Upper lobe of left lung (tissue), 6 donors: ENCODE results near the gene KLF7. TPM values are rescaled to one million over a fixed set of nuclear protein-coding genes. Genes with fewer than 3 reads are reported as not detected.
A peak's percentile ranks its signal among the peaks of the same experiment; 100 is the strongest.

Experiments used
- ATAC-seq, 2 donors: fragments of 200-7000 bp; cut with Tn5 transposase; one replicate each; pipeline ENCODE4 v1.9.1; 2022; ENCODE audit warnings: mild to moderate bottlenecking in 2 of 2, moderate library complexity in 2 of 2; ENCODE audit not compliant: low FRiP score in 2 of 2
- DNase-seq, 2 donors: peaks; one replicate each; pipeline ENCODE4 v3.0.0-alpha.2; 2019 to 2020
- H3K27ac ChIP-seq, 4 donors: fragments of 200-600 bp; sonication (generic); one replicate each; pipeline ENCODE4 v1.5.1; 2016 to 2019
- H3K27me3 ChIP-seq, 4 donors: fragments of 200-600 bp; sonication (generic); one replicate each; pipeline ENCODE4 v1.5.1; 2017 to 2019
- H3K36me3 ChIP-seq, 4 donors: fragments of 200-600 bp; sonication (generic); one replicate each; pipeline ENCODE4 v1.5.1; 2016 to 2019
- H3K4me1 ChIP-seq, 4 donors: fragments of 200-600 bp; sonication (generic); one replicate each; pipeline ENCODE4 v1.5.1; 2018 to 2019
- H3K4me3 ChIP-seq, 4 donors: fragments of 200-600 bp; sonication (generic); one replicate each; pipeline ENCODE4 v1.5.1; 2017 to 2019; ENCODE audit warnings: mild to moderate bottlenecking in 2 of 4, moderate library complexity in 1 of 4
- H3K9me3 ChIP-seq, 4 donors: fragments of 200-600 bp; sonication (generic); one replicate each; pipeline ENCODE4 v1.5.1; 2018 to 2019
- EP300 ChIP-seq, 4 donors: sonication (generic); formaldehyde crosslinking; IDR thresholded peaks; one replicate each; pipeline ENCODE4 v1.5.1; 2017; ENCODE audit warnings: antibody characterized with exemption in 4 of 4, control low read depth in 2 of 4
- POLR2A ChIP-seq, 4 donors: fragments of 450-650 bp; IDR thresholded peaks; one replicate each; pipeline ENCODE4 v1.5.1; 2016 to 2017; ENCODE audit warnings: antibody characterized with exemption in 4 of 4, mild to moderate bottlenecking in 2 of 4
- POLR2AphosphoS5 ChIP-seq, 2 donors: sonication (generic); formaldehyde crosslinking; IDR thresholded peaks; one replicate each; pipeline ENCODE4 v1.5.1; 2017; ENCODE audit warnings: antibody characterized with exemption in 2 of 2
- WGBS, 2 donors: methylation state at CpG; one replicate each; pipeline ENCODE4 v1.1.5; 2017 to 2018; 5-methylcytosine and 5-hydroxymethylcytosine counted together
- total RNA-seq, 6 donors: library from RNA; depleted of rRNA in 4 of 6; stranded (reverse); fragments of >200 nt in 4 of 6; gene quantifications; one replicate each; pipeline versions ENCODE4 v1.1.0 to v1.2.1, GENCODE V29; 2016 to 2021
- TF ChIP-seq, protein P1 (sequence below), 6 experiments: fragments of 450-650 bp in 4 of 6; fragments of 200-600 bp in 2 of 6; sonication (generic) in 2 of 6; IDR thresholded peaks; one replicate each; pipeline ENCODE4 v1.5.1; 2016 to 2019; ENCODE audit warnings: antibody characterized with exemption in 6 of 6
- donor health status: DM: no; HTN: no; CAD: no; lungs with moderate emphysema.
- donor health status: DM: no; HTN: yes; CAD: no; lungs with severe emphysema.

Gene KLF7
- total RNA-seq, 6 donors from 2014 or later = 15.4 to 50.5 (median 22.4) TPM

DNA sequence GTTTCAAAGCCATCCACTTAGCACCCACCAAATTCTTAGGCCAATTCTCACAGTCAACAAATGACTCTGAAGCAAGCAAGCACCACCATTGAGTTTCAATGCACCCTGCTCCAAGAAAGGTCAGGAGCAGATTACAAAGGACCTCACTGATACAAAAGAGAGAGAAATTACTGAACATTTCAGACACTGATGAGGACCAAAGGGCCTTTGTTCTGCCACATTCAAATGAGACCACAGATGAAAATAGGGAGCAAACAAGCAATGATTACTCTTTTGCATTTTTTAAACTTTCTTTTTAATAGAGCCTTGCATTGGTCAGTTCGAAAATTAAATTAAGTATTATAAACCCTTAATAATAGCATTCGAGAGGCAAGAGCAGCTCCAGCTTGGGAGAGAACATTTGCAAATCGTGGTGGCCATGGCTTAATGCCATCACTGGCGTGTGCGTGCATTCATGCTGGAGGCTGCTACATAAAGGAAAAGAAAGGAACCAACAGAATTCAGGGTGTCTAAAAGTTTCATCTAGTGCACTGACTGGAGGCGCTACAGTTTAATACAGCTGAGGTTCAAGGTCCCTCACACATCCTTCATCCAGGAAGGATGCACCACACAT is 87.5 kb downstream of the KLF7 start:
- no peak for ATAC-seq
- H3K36me3 ChIP-seq = peaks cover 12 to 41% (median 23%) of the 10 kb centered on the region in 4 donors
- H3K27ac ChIP-seq = no peak overlapping the region
- H3K4me3 ChIP-seq = no peak overlapping the region
- H3K4me1 ChIP-seq = peaks cover 21 to 38% (median 24%) of the 10 kb centered on the region in 4 donors
- WGBS, 2 donors = 95 to 97% methylated on average over 6 of the region's 6 CpGs
- TF ChIP-seq, protein P1, sequence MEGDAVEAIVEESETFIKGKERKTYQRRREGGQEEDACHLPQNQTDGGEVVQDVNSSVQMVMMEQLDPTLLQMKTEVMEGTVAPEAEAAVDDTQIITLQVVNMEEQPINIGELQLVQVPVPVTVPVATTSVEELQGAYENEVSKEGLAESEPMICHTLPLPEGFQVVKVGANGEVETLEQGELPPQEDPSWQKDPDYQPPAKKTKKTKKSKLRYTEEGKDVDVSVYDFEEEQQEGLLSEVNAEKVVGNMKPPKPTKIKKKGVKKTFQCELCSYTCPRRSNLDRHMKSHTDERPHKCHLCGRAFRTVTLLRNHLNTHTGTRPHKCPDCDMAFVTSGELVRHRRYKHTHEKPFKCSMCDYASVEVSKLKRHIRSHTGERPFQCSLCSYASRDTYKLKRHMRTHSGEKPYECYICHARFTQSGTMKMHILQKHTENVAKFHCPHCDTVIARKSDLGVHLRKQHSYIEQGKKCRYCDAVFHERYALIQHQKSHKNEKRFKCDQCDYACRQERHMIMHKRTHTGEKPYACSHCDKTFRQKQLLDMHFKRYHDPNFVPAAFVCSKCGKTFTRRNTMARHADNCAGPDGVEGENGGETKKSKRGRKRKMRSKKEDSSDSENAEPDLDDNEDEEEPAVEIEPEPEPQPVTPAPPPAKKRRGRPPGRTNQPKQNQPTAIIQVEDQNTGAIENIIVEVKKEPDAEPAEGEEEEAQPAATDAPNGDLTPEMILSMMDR (IDR thresholded peaks at IDR 0.05) = no peak
- TF ChIP-seq EP300 (IDR thresholded peaks at IDR 0.05) (no peak), POLR2AphosphoS5 (IDR thresholded peaks at IDR 0.05) (no peak), POLR2A (IDR thresholded peaks at IDR 0.05) (no peak)
- no peaks in the 10 kb centered on the region for H3K9me3 ChIP-seq
- no peak for DNase-seq
- H3K27me3 ChIP-seq = no peaks in the 10 kb centered on the region

DNA sequence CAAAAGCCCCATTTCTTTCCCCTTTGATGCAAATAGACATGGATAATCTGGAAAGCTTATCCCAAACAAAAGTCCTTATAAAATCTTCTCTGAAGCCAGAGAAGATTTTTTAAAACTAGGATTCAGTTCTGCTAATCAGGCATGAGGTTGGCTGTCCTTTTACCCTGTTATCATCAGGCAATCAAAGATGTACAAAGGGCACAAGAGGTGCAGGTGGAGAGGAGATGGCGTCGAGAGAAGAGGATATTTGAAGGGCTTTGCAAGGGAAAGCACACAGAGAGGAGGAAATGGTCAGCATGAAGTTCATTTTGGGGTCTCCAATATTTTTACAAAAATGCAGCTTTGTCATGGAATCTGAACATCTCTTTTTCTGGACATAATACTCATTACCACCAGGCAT is 88.5 kb downstream of the KLF7 start:
- no peak for ATAC-seq
- DNase-seq = no peak
- Histone ChIP-seq H3K9me3 (no peaks in the 10 kb centered on the region), H3K27ac (no peak overlapping the region), H3K4me1 (peaks cover 11 to 30% (median 17%) of the 10 kb centered on the region in 4 donors), H3K4me3 (no peak overlapping the region), H3K27me3 (no peaks in the 10 kb centered on the region), H3K36me3 (peaks cover 12 to 39% (median 22%) of the 10 kb centered on the region in 4 donors)
- TF ChIP-seq POLR2AphosphoS5 (IDR thresholded peaks at IDR 0.05) (no peak), POLR2A (IDR thresholded peaks at IDR 0.05) (no peak), EP300 (IDR thresholded peaks at IDR 0.05) (no peak)
- TF ChIP-seq, protein P1 (IDR thresholded peaks at IDR 0.05) = no peak
- WGBS, 2 donors = 88 to 98% methylated on average over 2 of the region's 2 CpGs

- no peak overlapping the region for H3K4me3 ChIP-seq
- WGBS, 2 donors = 71 to 78% methylated on average over 6 of the region's 6 CpGs
- no peaks in the 10 kb centered on the region for H3K9me3 ChIP-seq
- H3K27ac ChIP-seq = peak overlapping the region in 2 of 4 donors; percentile 17 to 62
- TF ChIP-seq POLR2AphosphoS5 (IDR thresholded peaks at IDR 0.05) (no peak), POLR2A (IDR thresholded peaks at IDR 0.05) (no peak), EP300 (IDR thresholded peaks at IDR 0.05) (no peak)
- TF ChIP-seq, protein P1 (IDR thresholded peaks at IDR 0.05) = no peak
- DNase-seq = no peak
- H3K4me1 ChIP-seq = peaks cover 11 to 26% (median 13%) of the 10 kb centered on the region in 4 donors
- H3K36me3 ChIP-seq = peaks cover 9 to 22% (median 12%) of the 10 kb centered on the region in 4 donors
- no peak for ATAC-seq
- no peaks in the 10 kb centered on the region for H3K27me3 ChIP-seq
These were observed 90.3 kb downstream of the KLF7 start for GRCh38 chr2:207075456-207075855.

- DNase-seq (no peak), ATAC-seq (peak in 1 of 2 donors; percentile 62)
- peak overlapping the region; percentile 16 to 63 (median 47) for H3K27ac ChIP-seq
- no peak for TF ChIP-seq POLR2AphosphoS5 (IDR thresholded peaks at IDR 0.05)
- TF ChIP-seq, protein P1 (IDR thresholded peaks at IDR 0.05) = no peak
- no peak for TF ChIP-seq POLR2A (IDR thresholded peaks at IDR 0.05)
- TF ChIP-seq EP300 (IDR thresholded peaks at IDR 0.05) = no peak
- H3K36me3 ChIP-seq = peaks cover 0 to 8% (median 0%) of the 10 kb centered on the region in 4 donors
- H3K27me3 ChIP-seq = no peaks in the 10 kb centered on the region
- H3K4me3 ChIP-seq = no peak overlapping the region
- H3K9me3 ChIP-seq = no peaks in the 10 kb centered on the region
- WGBS, 2 donors = 11 to 12% methylated on average over 12 of the region's 12 CpGs
- H3K4me1 ChIP-seq = peaks cover 11 to 26% (median 13%) of the 10 kb centered on the region in 4 donors
These were observed 91.7 kb downstream of the KLF7 start for GRCh38 chr2:207073801-207074678.
